ENCODE results near the gene CREB3. TPM values are rescaled to one million over a fixed set of nuclear protein-coding genes. Genes with fewer than 3 reads are reported as not detected.

Gene CREB3
- total RNA-seq, 2 experiments from 2014 or later, result 13.7 to 15.4 TPM

DNA sequence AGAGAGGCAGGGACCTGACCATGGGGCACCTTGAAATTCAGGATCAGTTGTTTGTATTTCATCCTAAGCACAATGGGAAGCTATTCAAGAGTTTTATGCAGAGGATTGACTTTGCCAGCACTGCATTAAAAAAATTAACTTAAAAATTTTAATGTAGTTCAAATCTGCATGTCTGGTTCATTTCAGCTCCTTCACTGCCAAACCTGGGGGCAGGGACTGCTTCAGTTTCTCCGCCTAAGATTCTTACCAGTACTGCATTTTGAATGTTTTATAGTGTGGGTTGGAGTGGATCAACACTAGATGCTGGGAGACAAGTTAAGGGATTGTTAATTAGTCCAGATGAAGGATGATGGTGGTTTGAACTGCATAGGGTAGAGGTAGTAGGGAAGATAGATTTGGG is 37.3 kb downstream of the CREB3 start:
- no peak overlapping the region for H3K27ac Mint-ChIP-seq
- POLR2A ChIA-PET, result interaction anchor here (0.6 kb wide), 1 partner anchor 237 kb away, joined by 3 read pairs; no protein-coding TSS in a partner anchor
- no peak overlapping the region for H3K27ac ChIP-seq (ENCODE audit: low read depth in 1 of 2, low read length in 2 of 2)
- intact Hi-C loops (cut with DNase I, micrococcal nuclease), result no loop called here
- no peaks in the 10 kb centered on the region for H3K36me3 Mint-ChIP-seq (ENCODE audit: low read depth)
- H3K4me3 Mint-ChIP-seq, result no peak overlapping the region
- H3K4me1 ChIP-seq (ENCODE audit: insufficient read depth, low read length), result peaks cover 4% of the 10 kb centered on the region
- H3K9me3 Mint-ChIP-seq, result no peaks in the 10 kb centered on the region
- H3K36me3 ChIP-seq (ENCODE audit: insufficient read depth, low read length), result peaks cover 13% of the 10 kb centered on the region
- CTCF ChIA-PET, result interaction anchor here (0.7 kb wide), 1 partner anchor 13 kb away, joined by 3 read pairs; no protein-coding TSS in a partner anchor
- no peaks in the 10 kb centered on the region for H3K9me3 ChIP-seq (ENCODE audit: control insufficient read depth in 1 of 2, insufficient read depth in 1 of 2, low read length in 2 of 2)
- no peaks in the 10 kb centered on the region for H3K27me3 Mint-ChIP-seq
- no peak overlapping the region for H3K4me3 ChIP-seq (ENCODE audit: low read length)
- H3K4me1 Mint-ChIP-seq (ENCODE audit: low read depth), result peaks cover 22% of the 10 kb centered on the region
- DNase-seq, result no peak
- TF ChIP-seq, protein P1, sequence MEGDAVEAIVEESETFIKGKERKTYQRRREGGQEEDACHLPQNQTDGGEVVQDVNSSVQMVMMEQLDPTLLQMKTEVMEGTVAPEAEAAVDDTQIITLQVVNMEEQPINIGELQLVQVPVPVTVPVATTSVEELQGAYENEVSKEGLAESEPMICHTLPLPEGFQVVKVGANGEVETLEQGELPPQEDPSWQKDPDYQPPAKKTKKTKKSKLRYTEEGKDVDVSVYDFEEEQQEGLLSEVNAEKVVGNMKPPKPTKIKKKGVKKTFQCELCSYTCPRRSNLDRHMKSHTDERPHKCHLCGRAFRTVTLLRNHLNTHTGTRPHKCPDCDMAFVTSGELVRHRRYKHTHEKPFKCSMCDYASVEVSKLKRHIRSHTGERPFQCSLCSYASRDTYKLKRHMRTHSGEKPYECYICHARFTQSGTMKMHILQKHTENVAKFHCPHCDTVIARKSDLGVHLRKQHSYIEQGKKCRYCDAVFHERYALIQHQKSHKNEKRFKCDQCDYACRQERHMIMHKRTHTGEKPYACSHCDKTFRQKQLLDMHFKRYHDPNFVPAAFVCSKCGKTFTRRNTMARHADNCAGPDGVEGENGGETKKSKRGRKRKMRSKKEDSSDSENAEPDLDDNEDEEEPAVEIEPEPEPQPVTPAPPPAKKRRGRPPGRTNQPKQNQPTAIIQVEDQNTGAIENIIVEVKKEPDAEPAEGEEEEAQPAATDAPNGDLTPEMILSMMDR (IDR thresholded peaks at IDR 0.05), result no peak
- no peak for ATAC-seq (ENCODE audit: poor library complexity)
- no peaks in the 10 kb centered on the region for H3K27me3 ChIP-seq (ENCODE audit: control insufficient read depth in 1 of 2, insufficient read depth in 2 of 2, low read length in 2 of 2)

DNA sequence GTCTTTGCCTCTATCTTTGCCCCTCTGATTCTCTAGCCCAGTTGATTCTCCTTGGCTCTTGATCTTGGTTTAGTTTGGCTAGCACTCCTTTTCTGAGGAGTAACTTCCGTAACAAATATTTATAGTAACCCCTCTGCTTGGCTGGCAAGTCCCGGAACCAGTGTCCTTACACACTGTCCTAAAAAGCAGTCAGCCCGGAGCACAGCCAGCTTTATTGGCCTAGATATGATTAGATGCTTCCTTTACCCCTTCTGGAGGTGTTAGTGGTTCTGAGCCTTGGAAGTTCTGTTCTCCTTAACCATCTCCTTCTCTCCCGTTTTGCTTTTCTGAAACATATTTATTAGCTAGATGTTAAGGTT is 38.6 kb downstream of the CREB3 start:
- intact Hi-C loops (cut with DNase I, micrococcal nuclease), result no loop called here
- ATAC-seq (ENCODE audit: poor library complexity) (no peak), DNase-seq (no peak)
- Mint-ChIP-seq H3K27me3 (no peaks in the 10 kb centered on the region), H3K4me3 (no peak overlapping the region), H3K4me1 (ENCODE audit: low read depth) (peaks cover 21% of the 10 kb centered on the region), H3K36me3 (ENCODE audit: low read depth) (peaks cover 5% of the 10 kb centered on the region), H3K27ac (no peak overlapping the region), H3K9me3 (no peaks in the 10 kb centered on the region)
- Histone ChIP-seq H3K27me3 (ENCODE audit: control insufficient read depth in 1 of 2, insufficient read depth in 2 of 2, low read length in 2 of 2) (no peaks in the 10 kb centered on the region), H3K9me3 (ENCODE audit: control insufficient read depth in 1 of 2, insufficient read depth in 1 of 2, low read length in 2 of 2) (no peaks in the 10 kb centered on the region), H3K4me3 (ENCODE audit: low read length) (no peak overlapping the region), H3K36me3 (ENCODE audit: insufficient read depth, low read length) (peaks cover 13% of the 10 kb centered on the region), H3K4me1 (ENCODE audit: insufficient read depth, low read length) (peaks cover 4% of the 10 kb centered on the region), H3K27ac (ENCODE audit: low read depth in 1 of 2, low read length in 2 of 2) (no peak overlapping the region)
- POLR2A ChIA-PET, result interaction anchor here (1.1 kb wide), 1 partner anchor 15 kb away, joined by 4 read pairs; no protein-coding TSS in a partner anchor
- TF ChIP-seq, protein P1 (IDR thresholded peaks at IDR 0.05), result no peak
- CTCF ChIA-PET, result no interaction called here

DNA sequence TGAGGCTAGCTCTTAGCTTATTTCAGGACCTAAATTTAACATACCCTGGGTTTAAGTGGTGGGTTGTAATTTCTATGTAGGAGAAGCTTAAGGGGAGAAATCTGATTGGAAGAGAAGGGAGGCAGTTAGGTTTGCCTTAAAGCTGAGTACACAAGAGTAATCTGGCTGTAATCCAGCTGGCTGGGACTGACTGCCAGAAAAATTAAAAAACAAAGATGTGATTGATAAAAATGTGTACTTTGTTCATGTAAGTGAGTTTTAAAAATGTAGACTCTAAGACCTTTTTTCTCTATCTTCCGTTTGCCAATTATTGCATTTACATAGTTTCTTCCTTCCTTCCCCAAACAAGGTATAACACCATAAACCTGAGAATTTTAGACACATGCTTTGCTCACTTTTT is 39.1 kb downstream of the CREB3 start:
- peaks cover 16% of the 10 kb centered on the region for H3K4me1 Mint-ChIP-seq (ENCODE audit: low read depth)
- no peaks in the 10 kb centered on the region for H3K27me3 Mint-ChIP-seq
- peaks cover 13% of the 10 kb centered on the region for H3K36me3 ChIP-seq (ENCODE audit: insufficient read depth, low read length)
- no peak overlapping the region for H3K27ac ChIP-seq (ENCODE audit: low read depth in 1 of 2, low read length in 2 of 2)
- H3K36me3 Mint-ChIP-seq (ENCODE audit: low read depth), result peaks cover 7% of the 10 kb centered on the region
- intact Hi-C loops (cut with DNase I, micrococcal nuclease), result no loop called here
- no peaks in the 10 kb centered on the region for H3K9me3 ChIP-seq (ENCODE audit: control insufficient read depth in 1 of 2, insufficient read depth in 1 of 2, low read length in 2 of 2)
- TF ChIP-seq, protein P1 (IDR thresholded peaks at IDR 0.05), result no peak
- H3K9me3 Mint-ChIP-seq, result no peaks in the 10 kb centered on the region
- no peak overlapping the region for H3K27ac Mint-ChIP-seq
- DNase-seq, result no peak
- no peaks in the 10 kb centered on the region for H3K27me3 ChIP-seq (ENCODE audit: control insufficient read depth in 1 of 2, insufficient read depth in 2 of 2, low read length in 2 of 2)
- POLR2A ChIA-PET, result interaction anchor here (1.1 kb wide), 1 partner anchor 15 kb away, joined by 4 read pairs; no protein-coding TSS in a partner anchor
- CTCF ChIA-PET, result no interaction called here
- peaks cover 4% of the 10 kb centered on the region for H3K4me1 ChIP-seq (ENCODE audit: insufficient read depth, low read length)
- no peak overlapping the region for H3K4me3 Mint-ChIP-seq
- H3K4me3 ChIP-seq (ENCODE audit: low read length), result no peak overlapping the region
- ATAC-seq (ENCODE audit: poor library complexity), result no peak
